HG03066 (cell line): Measurements from ENCODE around the gene SLC2A13.
A peak's percentile ranks its signal among the peaks of the same experiment; 100 is the strongest.

Experiments
- ATAC-seq: cut with Tn5 transposase; IDR thresholded peaks from one replicate; pipeline ENCODE4 v1.9.1; 2021; ENCODE audit warnings: low read depth; ENCODE audit not compliant: unreplicated experiment

SLC2A13 gene

DNA sequence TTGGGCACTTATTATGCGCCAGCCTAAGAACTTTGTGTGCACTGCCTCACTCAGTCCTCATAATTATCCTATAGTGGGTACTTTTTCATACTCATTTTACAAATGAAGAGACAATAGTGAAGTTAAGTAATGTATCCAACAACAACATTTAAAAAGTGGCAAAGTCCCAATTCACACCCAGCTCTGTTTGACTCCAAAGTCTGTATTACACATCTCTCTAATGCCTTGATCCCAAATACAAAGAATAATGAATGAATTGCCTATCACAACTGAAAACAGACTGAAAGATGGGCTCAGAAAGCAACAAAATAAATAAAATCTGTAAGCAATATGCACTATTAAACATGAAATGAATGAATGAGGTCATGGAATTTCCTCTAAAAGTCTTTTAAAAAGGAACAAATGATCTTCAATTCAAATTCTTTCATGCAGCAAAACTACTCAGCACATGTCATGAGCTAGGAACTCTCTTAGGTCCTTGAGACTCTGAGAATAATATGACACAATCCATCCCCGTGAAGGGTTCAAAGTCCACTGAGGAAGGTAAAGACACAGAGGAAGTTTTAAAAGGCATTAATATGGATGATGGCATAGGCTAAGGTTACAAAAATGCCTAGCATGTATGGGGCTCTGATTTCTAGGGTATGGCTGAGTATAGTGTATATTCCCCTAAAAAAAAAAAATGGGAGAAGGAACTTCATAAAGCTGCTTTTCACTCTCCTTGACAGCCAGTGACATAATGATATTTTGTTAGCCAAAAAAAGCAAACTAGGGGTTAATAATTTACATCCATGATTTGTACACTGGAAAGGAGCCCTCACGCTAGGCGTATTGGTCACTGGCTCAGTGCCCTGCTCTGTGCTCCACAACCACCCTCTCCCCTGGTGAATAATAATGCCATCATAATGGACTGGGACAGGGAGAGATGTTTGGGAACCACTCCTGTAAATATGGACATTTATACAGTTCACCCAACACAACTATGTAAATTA lies 103.4 kb downstream of the SLC2A13 start:
- no peak for ATAC-seq

DNA sequence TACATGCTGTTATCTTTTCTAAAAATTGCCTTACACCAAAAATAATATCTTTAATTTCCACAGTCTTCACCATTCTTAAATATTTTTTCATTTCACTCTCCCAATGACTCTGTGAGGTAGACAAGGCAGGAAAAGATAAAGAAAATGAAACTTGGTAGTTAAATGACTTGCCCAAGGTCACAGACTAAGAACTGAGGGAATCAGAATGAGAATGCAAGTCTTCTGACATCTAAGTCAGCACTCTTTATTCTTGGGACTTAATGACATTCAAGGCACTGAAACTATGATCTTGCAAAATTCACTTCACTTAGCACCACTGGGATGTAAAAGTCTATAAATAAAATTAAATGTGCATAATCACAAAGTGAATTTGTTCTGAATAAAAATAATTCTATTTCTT lies 104.5 kb downstream of the SLC2A13 start:
- no peak for ATAC-seq

DNA sequence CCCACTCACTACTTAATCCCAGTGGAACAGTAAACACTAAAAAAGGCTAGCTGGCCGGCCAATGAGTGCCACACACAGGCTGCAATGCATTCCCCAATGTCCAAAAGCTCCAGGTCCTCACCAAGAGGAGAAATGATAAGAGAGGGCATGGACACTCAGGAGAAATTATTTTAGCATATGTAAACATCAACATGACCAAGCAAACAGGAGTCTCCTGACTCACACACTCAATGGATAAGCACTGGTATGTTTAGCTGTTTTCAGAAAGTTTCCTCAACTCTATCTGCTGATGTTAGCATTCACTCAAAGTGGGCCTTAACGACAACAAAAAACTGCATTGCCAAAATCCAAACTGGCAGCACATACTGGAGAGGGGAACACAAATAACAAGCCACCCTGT lies 105.0 kb downstream of the SLC2A13 start:
- ATAC-seq: no peak

DNA sequence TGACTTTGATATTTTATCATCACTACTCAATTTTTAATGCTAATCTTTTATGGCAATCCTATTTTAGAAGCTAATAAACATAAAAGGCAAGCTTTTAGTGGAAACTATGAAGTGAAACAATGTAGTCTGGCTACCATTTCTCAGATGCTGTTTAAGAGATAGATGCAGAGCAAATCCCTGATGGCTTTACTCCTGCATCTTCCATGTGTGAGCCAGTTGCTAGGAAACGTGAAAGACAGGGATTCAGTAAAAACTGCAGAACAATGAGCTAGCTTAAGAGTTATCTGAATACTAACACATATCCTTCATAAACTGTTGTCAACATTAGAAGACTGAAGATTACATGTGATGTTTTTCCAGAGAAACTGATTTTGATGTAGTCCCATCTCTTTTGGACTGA lies 112.6 kb downstream of the SLC2A13 start:
- no peak for ATAC-seq

DNA sequence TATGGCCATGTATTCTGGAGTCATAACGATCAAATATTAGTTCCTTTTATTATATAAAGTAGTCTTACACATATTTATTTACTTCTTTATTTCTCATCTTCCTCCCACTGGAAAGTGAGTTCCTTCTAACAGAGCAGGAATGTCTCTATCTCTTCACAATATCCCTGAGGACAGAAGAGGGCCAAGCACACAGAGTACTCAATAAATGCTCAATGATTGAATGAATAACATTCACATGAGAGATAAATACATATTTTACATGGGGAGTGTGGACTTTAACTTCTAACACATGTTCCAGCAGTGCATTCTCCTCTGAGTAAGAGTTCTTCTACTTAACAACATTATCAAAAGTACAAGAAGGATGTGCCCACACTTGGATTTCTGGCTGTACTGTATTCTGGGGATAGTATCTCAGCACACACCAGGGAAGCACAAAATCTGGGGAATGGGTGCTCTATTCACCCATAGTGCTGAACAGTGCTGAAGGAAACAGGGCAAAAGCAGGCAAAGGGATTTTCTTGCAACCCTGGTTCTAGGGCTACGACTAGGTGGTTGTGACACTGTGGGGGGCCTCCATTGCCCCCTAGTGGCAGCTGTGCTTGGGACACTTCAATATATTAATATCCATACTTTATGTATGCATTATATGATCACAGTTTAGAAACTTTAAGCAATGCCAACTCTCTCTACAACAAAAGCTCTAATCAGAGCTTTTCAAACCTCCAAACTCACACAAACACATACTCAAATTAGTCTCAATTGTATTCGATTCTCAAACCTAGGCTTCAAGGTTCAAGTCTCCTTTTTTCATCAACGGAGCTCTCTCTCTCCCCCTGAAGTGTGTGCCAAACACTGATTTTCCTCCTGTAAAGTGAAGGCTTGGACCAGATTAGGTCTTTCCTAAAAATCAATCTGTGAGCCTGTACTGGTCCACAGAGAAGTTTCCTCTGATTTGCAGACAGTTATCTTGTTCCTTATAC lies 115.5 kb downstream of the SLC2A13 start:
- ATAC-seq: peak; percentile 89

DNA sequence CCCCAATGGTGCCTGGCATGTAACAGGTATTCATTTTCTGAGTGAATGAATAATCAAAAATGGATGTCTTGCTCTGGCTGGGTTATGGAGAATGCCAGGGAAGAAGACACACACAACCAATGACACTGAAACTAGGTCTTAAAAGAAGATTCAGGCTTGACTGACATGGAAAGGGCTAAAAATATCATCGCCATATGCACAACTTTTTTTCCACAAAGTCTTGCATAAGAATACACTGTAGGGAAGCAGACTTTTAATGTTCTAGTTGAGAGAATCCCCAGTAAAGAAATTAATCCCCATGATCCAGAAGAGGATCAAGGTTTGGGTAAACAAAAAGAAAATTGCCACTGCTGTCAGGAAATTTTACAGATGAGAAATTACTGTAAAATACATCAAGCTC lies 116.4 kb downstream of the SLC2A13 start:
- ATAC-seq: no peak

DNA sequence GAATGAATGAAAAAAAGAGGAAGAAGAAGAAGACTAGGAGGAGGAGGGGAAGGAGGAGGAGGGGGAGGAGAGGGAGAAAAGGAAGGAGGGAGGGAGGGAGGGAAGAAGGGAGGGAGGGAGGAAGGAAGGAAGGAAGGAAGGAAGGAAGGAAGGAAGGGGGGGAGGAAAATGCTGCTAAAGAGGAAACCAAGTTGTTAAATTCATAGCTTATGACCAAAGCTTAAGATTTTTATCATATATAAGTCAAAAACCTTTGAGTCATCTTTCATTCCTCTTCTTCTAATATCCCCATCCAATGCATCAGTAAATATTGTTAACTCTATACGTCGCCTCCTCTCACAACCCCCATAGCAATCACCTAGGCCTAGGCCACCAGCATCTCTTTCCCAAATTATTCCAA lies 117.3 kb downstream of the SLC2A13 start:
- ATAC-seq: no peak

DNA sequence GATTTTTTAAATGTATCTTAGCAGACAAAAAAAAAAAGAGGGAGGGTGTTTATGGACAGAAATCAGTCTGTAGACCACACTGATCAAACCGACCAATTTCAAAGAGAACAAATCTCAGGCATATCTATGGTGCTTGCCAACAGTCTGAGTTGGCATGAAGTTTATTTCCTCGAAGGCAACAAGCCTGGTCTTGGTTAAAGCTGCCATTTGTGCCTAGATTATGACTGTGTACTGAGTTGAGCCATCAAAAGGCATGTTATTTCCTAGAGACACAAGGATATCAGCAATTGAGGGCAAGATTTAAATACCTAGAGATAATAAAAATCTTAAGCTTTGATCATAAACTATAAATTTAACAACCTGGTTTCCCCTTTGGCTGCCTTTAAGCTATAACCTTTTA lies 119.2 kb downstream of the SLC2A13 start:
- ATAC-seq: no peak

DNA sequence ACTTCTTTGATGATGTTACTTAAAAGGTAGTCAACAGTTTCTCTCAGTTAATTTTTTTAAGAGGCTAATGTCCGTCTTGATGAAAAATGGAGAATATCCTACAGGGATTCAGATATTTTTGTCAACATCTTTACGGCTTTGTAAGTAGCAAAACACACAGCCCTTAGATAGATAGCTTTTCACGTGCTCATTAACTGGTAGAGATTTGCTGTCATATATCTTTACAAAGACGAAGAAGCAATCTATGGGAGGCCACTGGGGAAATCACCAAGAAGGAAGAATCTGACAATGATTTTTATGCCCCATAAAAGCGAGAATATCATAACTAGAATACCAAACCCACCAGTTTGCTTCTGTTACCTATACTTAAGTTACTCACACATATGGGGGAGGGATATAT lies 121.2 kb downstream of the SLC2A13 start:
- ATAC-seq: no peak

DNA sequence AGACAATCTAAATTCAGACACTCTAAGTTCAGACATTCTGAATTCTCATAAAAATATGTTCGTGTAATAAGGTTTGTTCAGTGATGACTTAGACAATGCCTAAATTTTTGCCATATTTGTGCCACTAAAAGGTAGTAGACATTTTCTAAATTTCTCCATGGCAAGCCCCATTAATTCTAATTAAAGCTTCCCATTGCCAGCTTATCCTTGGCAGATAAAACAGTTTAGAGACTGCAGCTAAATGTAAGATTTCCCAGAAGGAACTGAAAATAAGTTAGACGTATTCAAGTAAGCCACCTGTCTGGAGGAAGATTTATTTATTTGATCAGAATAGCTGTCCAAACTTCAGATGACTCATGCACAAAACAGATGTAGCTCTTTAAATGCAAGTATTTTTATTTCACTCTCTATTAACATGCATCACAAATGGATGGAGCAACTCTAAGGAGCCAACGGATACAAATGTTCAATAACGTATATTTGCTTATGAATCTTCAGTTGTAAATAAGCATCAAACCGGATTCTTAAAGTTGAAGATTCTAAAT lies 130.4 kb downstream of the SLC2A13 start:
- no peak for ATAC-seq

DNA sequence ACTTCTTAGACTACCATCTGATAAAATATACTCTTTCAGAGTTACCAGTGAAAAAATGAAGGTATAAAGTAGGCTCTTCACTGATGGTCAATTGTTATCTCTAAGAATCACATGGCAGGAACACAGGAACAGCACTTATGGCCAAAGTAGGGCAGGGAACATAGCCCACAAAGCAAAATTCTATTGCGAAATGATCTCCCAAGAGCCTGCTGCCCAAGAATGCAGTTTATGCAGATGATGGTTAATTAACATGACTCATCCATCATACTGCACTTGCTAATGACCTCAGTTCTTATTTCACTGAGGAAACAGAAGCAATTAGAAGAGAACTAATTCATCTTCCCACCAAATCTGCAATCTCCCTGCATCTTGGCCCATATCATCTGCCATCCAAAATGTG lies 133.8 kb downstream of the SLC2A13 start:
- no peak for ATAC-seq

DNA sequence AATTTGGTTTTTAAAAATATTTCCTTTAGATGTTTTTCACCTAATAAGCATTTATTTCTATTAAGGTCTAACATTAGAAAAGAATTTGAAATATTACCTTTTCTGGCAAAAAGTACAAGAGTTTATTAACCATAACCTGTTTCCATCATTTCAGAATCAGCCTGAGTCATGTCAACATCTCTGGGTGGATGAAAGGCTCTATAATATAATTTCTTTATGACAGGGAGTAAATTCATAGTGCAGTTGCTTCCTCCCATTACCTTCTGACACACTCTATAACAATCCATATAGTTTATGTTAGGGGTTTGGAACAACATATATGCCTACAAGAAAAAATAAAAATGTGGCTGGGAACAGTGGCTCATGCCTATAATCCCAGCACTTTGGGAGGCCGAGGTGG lies 134.5 kb downstream of the SLC2A13 start:
- no peak for ATAC-seq

DNA sequence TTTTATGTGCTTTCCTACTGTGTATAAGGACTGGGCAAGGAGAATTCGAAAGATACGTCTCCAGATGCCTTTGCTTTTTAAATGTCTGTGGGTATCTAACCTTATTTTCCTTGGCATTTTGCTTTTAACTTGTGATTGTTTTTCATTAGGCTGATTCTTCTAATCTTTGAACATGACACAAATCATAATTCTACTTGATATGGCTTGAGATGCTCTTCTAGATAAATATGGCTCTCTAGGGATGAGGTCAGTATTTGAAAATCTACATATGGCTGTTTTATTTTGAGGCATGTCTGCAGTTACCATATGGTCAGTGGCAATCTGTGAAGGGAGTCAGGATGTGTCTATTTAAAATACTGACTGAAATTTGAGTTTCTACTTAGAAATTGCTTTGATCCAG lies 139.2 kb downstream of the SLC2A13 start:
- no peak for ATAC-seq

DNA sequence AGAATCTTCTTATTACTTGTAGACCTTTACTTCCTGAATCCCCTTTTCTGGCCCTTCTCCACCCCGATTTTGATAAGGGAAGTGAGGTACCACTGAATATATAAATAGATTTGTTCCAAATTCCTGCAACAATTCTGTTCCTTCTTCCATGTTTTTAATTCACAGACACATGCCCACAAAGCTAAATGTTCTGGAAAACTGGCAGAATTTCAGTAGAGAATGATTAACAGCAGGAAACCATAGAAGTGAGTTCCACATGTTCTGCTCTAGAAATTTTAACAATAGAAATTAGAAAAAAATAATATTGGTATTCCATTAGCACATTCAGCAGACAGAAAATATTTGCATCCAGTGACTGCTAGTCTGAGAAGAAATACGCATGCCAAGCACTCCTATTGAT lies 139.6 kb downstream of the SLC2A13 start:
- ATAC-seq: no peak

DNA sequence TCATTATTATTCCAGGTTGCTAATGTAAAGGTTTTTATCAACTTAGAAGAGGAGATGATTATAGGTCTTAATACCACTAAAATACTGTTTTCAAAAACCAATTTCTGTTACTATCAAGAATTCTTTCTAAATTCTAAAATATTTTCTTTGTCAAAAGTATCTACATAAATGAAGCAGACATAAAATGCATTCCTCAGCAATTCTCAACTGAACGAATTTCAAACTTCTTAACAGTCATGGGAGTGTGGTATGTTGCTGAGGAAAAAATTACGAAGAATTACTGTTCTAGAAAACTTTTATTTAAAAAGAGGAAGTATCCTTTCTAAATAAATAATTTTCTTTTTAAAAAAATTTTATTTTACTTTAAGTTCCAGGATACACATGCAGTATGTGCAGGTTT lies 146.4 kb downstream of the SLC2A13 start:
- ATAC-seq: no peak

DNA sequence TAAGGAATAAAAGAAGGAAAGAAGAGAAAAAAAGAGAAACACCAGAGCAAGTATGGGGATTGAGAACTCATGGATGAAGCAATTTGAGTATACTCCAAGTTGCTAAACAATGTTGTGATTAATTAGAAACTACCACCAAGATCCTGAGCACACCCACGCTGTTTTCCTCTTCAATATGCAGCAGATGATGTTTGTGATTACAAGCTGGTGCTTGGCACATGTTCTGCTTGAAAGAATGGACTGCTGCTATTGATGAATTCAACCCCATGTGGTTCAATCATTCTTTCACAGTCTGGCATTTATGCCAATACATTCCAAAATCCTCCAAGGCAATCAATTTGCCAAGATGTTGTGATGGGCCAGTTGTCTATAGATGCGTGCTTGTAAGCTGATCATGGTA lies 146.8 kb downstream of the SLC2A13 start:
- no peak for ATAC-seq

DNA sequence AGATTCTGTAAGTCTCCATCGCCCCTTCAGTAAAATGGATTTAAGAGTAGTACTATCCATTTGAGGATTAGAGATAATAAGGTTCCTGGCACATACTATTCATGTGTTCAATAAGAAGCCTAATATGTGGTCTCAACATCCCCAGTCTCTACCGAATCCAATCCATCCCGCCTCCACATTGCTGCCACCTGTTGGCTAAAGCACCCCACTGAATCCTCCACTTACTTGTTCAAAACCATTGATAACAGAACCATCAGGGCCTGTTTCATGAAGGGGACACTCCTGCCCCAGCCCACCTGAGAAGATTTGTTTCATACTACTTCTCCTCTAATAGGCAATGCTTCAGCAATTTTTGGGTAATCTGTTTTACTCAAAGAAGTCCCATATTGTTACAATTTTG lies 147.5 kb downstream of the SLC2A13 start:
- ATAC-seq: no peak

DNA sequence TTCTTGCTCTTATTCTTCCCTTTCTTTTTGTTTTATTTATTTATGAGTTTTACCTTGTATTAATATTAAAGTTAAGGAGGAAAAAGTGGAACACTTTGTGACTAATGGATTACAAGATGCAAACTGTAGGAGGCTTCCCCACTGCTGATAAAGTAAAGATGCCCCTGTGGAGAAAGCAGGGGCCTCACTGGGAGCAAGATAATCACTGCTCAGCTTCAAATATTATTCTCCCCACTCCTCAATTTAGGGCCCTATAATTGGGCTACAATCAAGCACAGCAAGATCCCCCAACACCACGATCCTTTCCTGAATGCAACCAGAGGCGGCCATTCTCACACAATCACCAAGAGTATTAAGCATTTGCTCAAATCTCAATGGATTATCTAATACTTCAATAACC lies 149.2 kb downstream of the SLC2A13 start:
- ATAC-seq: no peak

DNA sequence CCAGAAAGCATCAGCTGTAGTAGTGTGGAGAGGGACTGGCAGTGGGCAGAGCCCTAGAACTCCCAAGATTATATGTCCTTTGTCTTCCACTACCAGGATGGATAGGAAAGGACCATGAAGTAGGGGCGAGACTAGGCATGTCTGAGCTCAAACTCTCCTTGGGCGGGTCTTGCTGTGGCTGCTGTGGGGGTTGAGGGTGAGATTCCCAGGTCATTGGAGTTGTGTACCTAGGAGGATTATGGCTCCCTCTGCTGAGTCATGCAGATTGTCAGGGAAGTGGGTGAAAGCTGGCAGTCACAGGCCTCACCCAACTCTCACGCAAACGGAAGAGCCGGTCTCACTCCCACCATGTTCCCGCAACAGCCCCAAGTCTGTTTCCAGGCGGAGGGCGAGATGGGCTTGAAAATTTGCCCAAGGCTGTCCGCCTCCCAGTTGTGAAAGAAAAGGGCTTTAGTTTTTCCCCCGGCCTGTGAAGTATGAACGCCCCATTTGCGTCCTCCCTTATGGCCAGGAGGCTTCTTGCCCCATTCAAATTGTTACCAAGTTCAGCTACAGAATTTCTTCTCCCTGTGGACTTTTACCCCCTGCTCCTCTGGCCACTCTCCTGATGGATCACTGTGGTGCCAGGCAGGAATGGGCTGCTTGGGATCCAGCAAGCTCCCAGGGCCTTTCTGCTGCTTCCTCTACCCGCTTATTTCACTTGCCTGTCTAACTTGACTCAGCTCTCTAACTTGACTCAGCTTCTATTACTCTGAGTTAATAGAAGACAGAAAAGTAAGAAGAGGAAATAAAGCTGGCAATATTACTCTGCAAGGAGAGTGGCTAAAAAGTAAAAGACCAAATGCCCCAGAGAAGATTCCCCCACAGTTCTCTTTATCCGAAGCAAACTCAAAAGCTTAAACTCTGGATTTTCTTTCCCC lies 159.3 kb downstream of the SLC2A13 start:
- no peak for ATAC-seq

DNA sequence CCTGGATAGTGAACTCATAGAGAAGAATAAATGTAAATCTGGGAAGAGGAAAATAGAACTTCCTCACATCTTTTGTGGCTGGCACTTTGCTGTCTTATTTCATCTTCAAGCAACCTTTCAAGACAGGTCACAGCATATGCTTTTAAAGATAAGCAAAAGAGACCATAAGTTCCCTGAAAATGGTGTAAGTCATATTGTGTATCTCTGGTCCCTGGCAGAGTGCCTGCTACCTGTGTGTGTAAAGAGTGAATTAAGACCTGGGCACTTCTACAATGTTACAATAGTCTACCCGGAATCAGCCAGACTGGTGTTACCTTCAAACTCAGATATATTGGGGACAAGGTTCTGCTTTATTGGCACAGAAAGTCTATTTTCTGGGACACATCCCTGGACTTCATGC lies 168.8 kb downstream of the SLC2A13 start:
- no peak for ATAC-seq
